NCI-H510A treated with DMSO at 0.1 percent for 48 hours (cell line): ENCODE data around the gene NDUFS7.
"Not testable (repeated sequence)": the region's sequence is repeated elsewhere in the genome, so short reads cannot be mapped to it uniquely, and the experiment has no call there.

Source experiments
- DNase-seq: peaks from one replicate; lab custom pipeline; 2025; lab: John Stamatoyannopoulos, UW

The NDUFS7 gene

GRCh38 chr19:1417681-1418495, 34.2 kb downstream of the NDUFS7 start:
- DNase-seq = no peak

- no peak for DNase-seq
Measured at GRCh38 chr19:1418496-1418775, 34.7 kb downstream of the NDUFS7 start.

- DNase-seq = no peak
Measured at GRCh38 chr19:1418951-1419738, 35.4 kb downstream of the NDUFS7 start.

- not testable (repeated sequence) for DNase-seq
Measured at GRCh38 chr19:1420085-1420484, 36.4 kb downstream of the NDUFS7 start.

- DNase-seq = no peak
Measured at GRCh38 chr19:1420590-1420989, 36.9 kb downstream of the NDUFS7 start.

GRCh38 chr19:1421218-1421957, 37.7 kb downstream of the NDUFS7 start:
- DNase-seq = no peak

- DNase-seq = no peak
Measured at GRCh38 chr19:1421958-1422305, 38.2 kb downstream of the NDUFS7 start.

- DNase-seq = no peak
Measured at GRCh38 chr19:1422360-1422759, 38.7 kb downstream of the NDUFS7 start.

- no peak for DNase-seq
Measured at GRCh38 chr19:1422943-1423342, 39.2 kb downstream of the NDUFS7 start.

GRCh38 chr19:1423436-1424191, 39.9 kb downstream of the NDUFS7 start:
- no peak for DNase-seq

GRCh38 chr19:1424192-1424955, 40.7 kb downstream of the NDUFS7 start:
- DNase-seq = no peak

- DNase-seq = no peak
Measured at GRCh38 chr19:1425102-1425837, 41.6 kb downstream of the NDUFS7 start.

GRCh38 chr19:1425902-1426301, 42.2 kb downstream of the NDUFS7 start:
- DNase-seq = no peak

- DNase-seq = no peak
Measured at GRCh38 chr19:1426736-1427135, 43.0 kb downstream of the NDUFS7 start.

GRCh38 chr19:1427221-1427920, 43.7 kb downstream of the NDUFS7 start:
- no peak for DNase-seq

- no peak for DNase-seq
Measured at GRCh38 chr19:1428738-1429391, 45.2 kb downstream of the NDUFS7 start.

GRCh38 chr19:1429750-1430149, 46.0 kb downstream of the NDUFS7 start:
- DNase-seq = no peak

- DNase-seq = no peak
Measured at GRCh38 chr19:1430246-1430645, 46.5 kb downstream of the NDUFS7 start.

GRCh38 chr19:1431759-1432506, 48.2 kb downstream of the NDUFS7 start:
- no peak for DNase-seq
